Karpas-422 (cell line): Measurements from ENCODE around the gene C10orf90. TPM values are rescaled to one million over a fixed set of nuclear protein-coding genes. Genes with fewer than 3 reads are reported as not detected.

Source experiments
- DNase-seq: peaks from one replicate; pipeline ENCODE4 v3.0.0-alpha.2; 2015
- H2AFZ ChIP-seq: fragments of 200-600 bp; sonication (generic); 2 replicates; pipeline ENCODE4 v1.6.1; 2014; ENCODE audit warnings: antibody characterized with exemption, low read length, mixed read lengths
- H3K27ac ChIP-seq: fragments of 200-600 bp; sonication (generic); 2 replicates; pipeline ENCODE4 v1.5.1; 2014; ENCODE audit warnings: mild to moderate bottlenecking, low read length, moderate library complexity
- H3K27me3 ChIP-seq: fragments of 200-600 bp; sonication (generic); 2 replicates; pipeline ENCODE4 v1.6.1; 2014; ENCODE audit warnings: low read length, mixed read lengths
- H3K36me3 ChIP-seq: fragments of 200-600 bp; sonication (generic); 2 replicates; pipeline ENCODE4 v1.6.1; 2014; ENCODE audit warnings: low read length, mixed read lengths; ENCODE audit not compliant: insufficient read depth
- H3K4me1 ChIP-seq: fragments of 200-600 bp; sonication (generic); 2 replicates; pipeline ENCODE4 v1.6.1; 2014; ENCODE audit warnings: mild to moderate bottlenecking, low read length, mixed read lengths
- H3K4me2 ChIP-seq: fragments of 200-600 bp; sonication (generic); 2 replicates; pipeline ENCODE4 v1.6.1; 2014; ENCODE audit warnings: low read length, low read depth, mild to moderate bottlenecking; ENCODE audit not compliant: poor library complexity, severe bottlenecking
- H3K4me3 ChIP-seq: fragments of 200-600 bp; sonication (generic); 2 replicates; pipeline ENCODE4 v1.5.1; 2014; ENCODE audit warnings: mild to moderate bottlenecking, antibody characterized with exemption, low read length, mixed read lengths
- H3K79me2 ChIP-seq: fragments of 200-600 bp; sonication (generic); 2 replicates; pipeline ENCODE4 v1.6.1; 2014; ENCODE audit warnings: mild to moderate bottlenecking, low read length, mixed read lengths
- H3K9ac ChIP-seq: fragments of 200-600 bp; sonication (generic); 2 replicates; pipeline ENCODE4 v1.6.0; 2014; ENCODE audit warnings: low read length
- H3K9me2 ChIP-seq: fragments of 200-600 bp; sonication (generic), shearing (Covaris generic); replicated peaks from 2 replicates; pipeline ENCODE4 v1.6.0; 2014; ENCODE audit warnings: mild to moderate bottlenecking, low read length, moderate library complexity; ENCODE audit not compliant: insufficient read depth
- H3K9me3 ChIP-seq: fragments of 300-700, 200-600 bp; sonication (generic); 2 replicates; pipeline ENCODE4 v1.6.1; 2014; ENCODE audit warnings: low read length, mixed read lengths
- H4K20me1 ChIP-seq: fragments of 200-600 bp; sonication (generic); 2 replicates; pipeline ENCODE4 v1.6.1; 2014; ENCODE audit warnings: mild to moderate bottlenecking, antibody characterized with exemption, low read length, low read depth; ENCODE audit not compliant: insufficient read depth
- total RNA-seq: library from RNA; depleted of rRNA; stranded (reverse); fragments of >200 nt; shearing (Covaris generic); gene quantifications from 2 replicates; pipeline ENCODE4 v1.2.3, GENCODE V29; 2014; ENCODE audit warnings: low replicate concordance

C10orf90 gene
- total RNA-seq, 1 experiment from 2014 or later: not detected

DNA sequence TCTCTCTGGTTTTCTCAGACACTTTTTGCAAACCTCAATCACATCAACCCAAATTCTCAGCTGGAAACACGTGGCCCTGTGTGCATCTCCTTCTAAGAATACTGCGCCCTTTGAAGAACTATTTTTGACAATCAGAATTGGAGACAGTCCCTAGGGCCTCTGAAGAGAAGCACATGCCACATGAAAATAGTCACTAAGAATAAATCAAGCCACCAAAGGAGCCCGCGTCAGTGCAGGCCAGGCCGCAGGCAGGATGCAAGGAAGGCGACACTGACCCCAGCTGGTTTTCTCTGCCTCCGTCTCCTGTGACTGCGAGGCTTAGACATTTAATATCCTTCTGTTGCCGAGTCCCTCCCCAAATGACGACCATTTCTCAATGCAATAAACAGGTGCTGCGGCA is 194.2 kb downstream of the C10orf90 start:
- no peaks in the 10 kb centered on the region for H3K36me3 ChIP-seq
- H3K4me3 ChIP-seq: no peak overlapping the region
- H3K4me1 ChIP-seq: no peaks in the 10 kb centered on the region
- no peak overlapping the region for H2AFZ ChIP-seq
- H3K79me2 ChIP-seq: no peaks in the 10 kb centered on the region
- no peak overlapping the region for H3K9ac ChIP-seq
- no peaks in the 10 kb centered on the region for H3K9me3 ChIP-seq
- no peak overlapping the region for H3K27ac ChIP-seq
- H3K27me3 ChIP-seq: 0 out of 2 replicates have a peak, but pooled peaks cover 2% of the 10 kb centered on the region
- DNase-seq: no peak
- H4K20me1 ChIP-seq: no peaks in the 10 kb centered on the region
- no peaks in the 10 kb centered on the region for H3K9me2 ChIP-seq
- H3K4me2 ChIP-seq: no peak overlapping the region

DNA sequence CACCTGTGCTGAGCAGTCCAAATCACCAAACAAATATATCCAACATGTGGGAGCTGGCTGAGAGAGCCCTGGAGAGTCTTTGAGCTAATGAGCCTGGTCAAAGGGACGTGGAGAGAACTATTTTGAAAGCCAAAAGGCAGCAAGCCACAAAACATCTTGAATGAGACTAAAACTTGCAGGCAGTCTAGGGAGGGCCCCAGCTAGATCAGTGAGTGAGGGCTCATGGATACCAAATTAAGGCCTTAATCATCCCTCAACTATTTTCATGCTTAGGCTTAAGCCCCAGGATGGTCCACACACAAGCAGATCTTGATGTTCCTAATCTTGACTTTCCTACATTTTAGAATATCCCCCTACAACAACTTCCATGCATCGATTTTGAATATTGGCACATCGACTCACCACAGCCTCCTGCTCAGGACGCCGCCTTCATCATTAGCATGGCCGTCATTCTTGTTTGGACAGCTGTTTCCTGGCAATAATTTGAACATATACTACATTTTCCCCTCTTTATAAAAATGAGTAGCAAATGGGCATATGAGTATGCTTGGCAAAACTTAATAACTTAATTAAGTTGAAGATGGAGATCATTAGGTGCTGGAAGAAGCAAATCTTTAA is 195.3 kb downstream of the C10orf90 start:
- DNase-seq: no peak
- Histone ChIP-seq H3K4me1 (no peaks in the 10 kb centered on the region), H3K9me2 (no peaks in the 10 kb centered on the region), H4K20me1 (no peaks in the 10 kb centered on the region), H3K79me2 (no peaks in the 10 kb centered on the region), H3K4me2 (no peak overlapping the region), H3K4me3 (no peak overlapping the region), H3K9ac (no peak overlapping the region), H3K36me3 (no peaks in the 10 kb centered on the region), H2AFZ (no peak overlapping the region), H3K27me3 (0 out of 2 replicates have a peak, but pooled peaks cover 2% of the 10 kb centered on the region), H3K27ac (no peak overlapping the region), H3K9me3 (no peaks in the 10 kb centered on the region)

GRCh38 chr10:126474031-126474430 is 196.5 kb downstream of the C10orf90 start:
- no peak overlapping the region for H3K9ac ChIP-seq
- H4K20me1 ChIP-seq: no peaks in the 10 kb centered on the region
- no peak overlapping the region for H3K4me2 ChIP-seq
- H3K36me3 ChIP-seq: no peaks in the 10 kb centered on the region
- H3K4me3 ChIP-seq: no peak overlapping the region
- no peak for DNase-seq
- 0 out of 2 replicates have a peak, but pooled peaks cover 2% of the 10 kb centered on the region for H3K27me3 ChIP-seq
- no peaks in the 10 kb centered on the region for H3K9me2 ChIP-seq
- H3K79me2 ChIP-seq: no peaks in the 10 kb centered on the region
- no peaks in the 10 kb centered on the region for H3K4me1 ChIP-seq
- no peak overlapping the region for H2AFZ ChIP-seq
- no peak overlapping the region for H3K27ac ChIP-seq
- H3K9me3 ChIP-seq: no peaks in the 10 kb centered on the region

- Histone ChIP-seq H3K27me3 (0 out of 2 replicates have a peak, but pooled peaks cover 2% of the 10 kb centered on the region), H4K20me1 (no peaks in the 10 kb centered on the region), H3K36me3 (no peaks in the 10 kb centered on the region), H3K4me1 (no peaks in the 10 kb centered on the region), H2AFZ (no peak overlapping the region), H3K4me2 (no peak overlapping the region), H3K27ac (no peak overlapping the region), H3K9ac (no peak overlapping the region), H3K9me2 (no peaks in the 10 kb centered on the region), H3K79me2 (no peaks in the 10 kb centered on the region), H3K4me3 (no peak overlapping the region), H3K9me3 (no peaks in the 10 kb centered on the region)
- DNase-seq: no peak
Measured at GRCh38 chr10:126470991-126471390, 199.5 kb downstream of the C10orf90 start.

DNA sequence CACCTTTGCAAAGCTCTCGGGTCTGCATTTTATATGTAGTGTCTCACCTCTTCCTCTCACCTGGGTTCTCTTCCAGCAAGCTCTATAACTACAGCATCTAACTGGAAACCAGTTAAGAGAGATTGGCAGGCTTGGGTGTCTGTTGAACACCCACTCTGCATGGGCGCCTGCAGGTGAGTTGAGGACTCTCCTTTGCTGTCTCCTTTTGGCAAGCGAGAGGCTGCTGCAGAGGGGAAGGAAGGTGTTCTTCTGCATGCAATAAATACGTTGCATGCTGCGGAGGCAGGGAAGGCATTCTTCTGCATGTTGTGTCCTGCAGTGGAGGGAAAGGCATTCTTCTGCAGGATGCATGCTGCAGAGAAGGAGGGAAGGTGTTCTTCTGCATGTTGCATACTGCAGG is 200.8 kb downstream of the C10orf90 start:
- Histone ChIP-seq H3K9me3 (no peaks in the 10 kb centered on the region), H3K4me1 (no peaks in the 10 kb centered on the region), H3K9ac (no peak overlapping the region), H3K27me3 (0 out of 2 replicates have a peak, but pooled peaks cover 2% of the 10 kb centered on the region), H2AFZ (no peak overlapping the region), H3K27ac (no peak overlapping the region), H4K20me1 (no peaks in the 10 kb centered on the region), H3K36me3 (no peaks in the 10 kb centered on the region), H3K79me2 (no peaks in the 10 kb centered on the region), H3K9me2 (no peaks in the 10 kb centered on the region), H3K4me3 (no peak overlapping the region), H3K4me2 (no peak overlapping the region)
- no peak for DNase-seq

GRCh38 chr10:126468876-126469643 is 201.4 kb downstream of the C10orf90 start:
- Histone ChIP-seq H4K20me1 (no peaks in the 10 kb centered on the region), H3K4me3 (no peak overlapping the region)

GRCh38 chr10:126468467-126468866 is 202.0 kb downstream of the C10orf90 start:
- DNase-seq: no peak
- Histone ChIP-seq H3K4me3 (no peak overlapping the region), H3K4me1 (no peaks in the 10 kb centered on the region), H3K9me2 (no peaks in the 10 kb centered on the region), H3K9ac (no peak overlapping the region), H3K4me2 (no peak overlapping the region), H4K20me1 (no peaks in the 10 kb centered on the region), H3K36me3 (no peaks in the 10 kb centered on the region), H3K27ac (no peak overlapping the region), H2AFZ (no peak overlapping the region), H3K79me2 (no peaks in the 10 kb centered on the region), H3K27me3 (no peaks in the 10 kb centered on the region), H3K9me3 (no peaks in the 10 kb centered on the region)

More at GRCh38 chr10:126468876-126469643, 201.4 kb downstream of the C10orf90 start:
- Histone ChIP-seq H3K4me1 (no peaks in the 10 kb centered on the region), H3K4me2 (no peak overlapping the region), H3K27me3 (0 out of 2 replicates have a peak, but pooled peaks cover 2% of the 10 kb centered on the region), H3K27ac (no peak overlapping the region), H3K79me2 (no peaks in the 10 kb centered on the region), H3K9ac (no peak overlapping the region), H3K9me3 (no peaks in the 10 kb centered on the region), H3K36me3 (no peaks in the 10 kb centered on the region), H2AFZ (no peak overlapping the region), H3K9me2 (no peaks in the 10 kb centered on the region)
- no peak for DNase-seq

- H3K27ac ChIP-seq: no peak overlapping the region
- no peak for DNase-seq
- H3K4me3 ChIP-seq: no peak overlapping the region
- no peaks in the 10 kb centered on the region for H3K9me2 ChIP-seq
- no peaks in the 10 kb centered on the region for H3K27me3 ChIP-seq
- H3K9me3 ChIP-seq: no peaks in the 10 kb centered on the region
- H3K36me3 ChIP-seq: no peaks in the 10 kb centered on the region
- no peaks in the 10 kb centered on the region for H4K20me1 ChIP-seq
- no peak overlapping the region for H3K9ac ChIP-seq
- no peak overlapping the region for H3K4me2 ChIP-seq
- H3K4me1 ChIP-seq: no peaks in the 10 kb centered on the region
- no peaks in the 10 kb centered on the region for H3K79me2 ChIP-seq
- no peak overlapping the region for H2AFZ ChIP-seq
Measured at GRCh38 chr10:126465771-126466170, 204.7 kb downstream of the C10orf90 start.
